ENCODE measurements around the gene APBA2. TPM values are rescaled to one million over a fixed set of nuclear protein-coding genes. Genes with fewer than 3 reads are reported as not detected.

APBA2 gene
- total RNA-seq, 5 donors from 2014 or later (not counting 1 experiment from before 2014, with no cell fraction given), result 78.9 to 118 (median 94.9) TPM

- Mint-ChIP-seq H3K27ac (no peak overlapping the region), H3K4me3 (no peak overlapping the region), H3K4me1 (peaks cover 0 to 4% (median 0%) of the 10 kb centered on the region in 3 donors), H3K36me3 (no peaks in the 10 kb centered on the region), H3K27me3 (peaks cover 3% of the 10 kb centered on the region in 2 donors), H3K9me3 (no peaks in the 10 kb centered on the region)
- Histone ChIP-seq H3K27ac (ENCODE audit: low read length) (no peak overlapping the region), H3K4me3 (ENCODE audit: control insufficient read depth in 1 of 2, extremely low read depth in 1 of 2, low read length in 1 of 2) (no peak overlapping the region), H3K9me3 (no peaks in the 10 kb centered on the region), H3K36me3 (ENCODE audit: control insufficient read depth in 2 of 2, extremely low read depth in 1 of 2, insufficient read depth in 1 of 2, low read length in 1 of 2) (no peaks in the 10 kb centered on the region), H3K27me3 (replicated peaks in 1 of 2; ENCODE audit: control insufficient read depth in 2 of 2, extremely low read depth in 1 of 2, insufficient read depth in 2 of 2, low read length in 1 of 2) (peaks cover 0 to 16% of the 10 kb centered on the region in 2 experiments), H3K4me1 (ENCODE audit: control insufficient read depth in 1 of 2, extremely low read depth in 1 of 2, insufficient read depth in 2 of 2, low read length in 2 of 2) (peaks cover 0 to 7% of the 10 kb centered on the region in 2 experiments)
- DNase-seq, result no peak
- 44% methylated on average over 2 of the region's 6 CpGs for WGBS (ENCODE audit: insufficient coverage)
- CTCF ChIA-PET, result no interaction called here
- POLR2A ChIA-PET, result no interaction called here
- ATAC-seq (replicated peaks in 1 of 4), result no peak
These were observed 244.7 kb downstream of the APBA2 start for GRCh38 chr15:29130476-29130875.

DNA sequence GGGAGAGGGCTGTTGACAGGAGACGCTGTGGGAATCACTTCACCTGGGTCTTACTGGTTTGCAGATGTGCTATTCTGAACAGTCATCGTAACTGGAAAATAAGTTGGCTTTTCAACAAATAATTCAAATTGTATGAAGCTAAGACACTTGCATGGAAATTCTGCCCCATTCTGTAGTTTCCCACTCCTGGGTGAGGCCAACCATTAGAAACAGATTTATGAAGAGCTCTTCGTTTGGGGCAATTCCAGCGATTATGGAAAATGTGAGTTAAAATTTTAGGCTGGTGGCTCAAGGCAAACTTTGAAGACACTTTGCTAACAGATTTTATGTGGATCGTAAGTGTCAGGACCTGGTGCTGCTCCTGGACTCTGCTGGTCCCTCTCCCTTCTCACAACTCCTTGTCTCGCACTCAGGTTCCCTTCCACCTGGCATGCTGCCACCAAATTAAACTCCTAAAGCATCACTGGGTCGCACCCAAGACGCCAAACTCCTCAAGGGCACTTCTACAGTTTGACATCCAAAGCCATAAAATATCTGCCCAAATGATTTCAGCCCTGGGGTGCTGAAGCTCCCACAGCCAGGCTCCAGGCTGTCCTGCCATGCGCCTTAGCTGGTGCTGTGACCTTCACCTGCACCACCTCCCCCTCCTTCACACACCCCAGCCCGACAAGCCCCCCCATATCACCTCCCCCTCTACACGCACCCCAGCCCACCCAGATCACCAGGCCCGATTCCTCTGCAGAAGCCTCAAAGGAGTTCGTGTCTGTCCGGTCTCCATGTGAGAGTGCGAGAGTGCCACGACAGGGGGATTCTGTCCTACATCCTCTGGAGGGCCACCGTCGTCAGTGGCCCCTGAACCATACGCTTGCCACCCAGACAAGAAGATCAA lies 245.4 kb downstream of the APBA2 start:
- Mint-ChIP-seq H3K4me1 (peaks cover 0 to 4% (median 0%) of the 10 kb centered on the region in 3 donors), H3K9me3 (no peaks in the 10 kb centered on the region), H3K27me3 (peaks cover 3% of the 10 kb centered on the region in 2 donors), H3K36me3 (no peaks in the 10 kb centered on the region), H3K4me3 (no peak overlapping the region), H3K27ac (no peak overlapping the region)
- peaks cover 0 to 7% of the 10 kb centered on the region in 2 experiments for H3K4me1 ChIP-seq (ENCODE audit: control insufficient read depth in 1 of 2, extremely low read depth in 1 of 2, insufficient read depth in 2 of 2, low read length in 2 of 2)
- peaks cover 0 to 23% of the 10 kb centered on the region in 2 experiments for H3K27me3 ChIP-seq (replicated peaks in 1 of 2; ENCODE audit: control insufficient read depth in 2 of 2, extremely low read depth in 1 of 2, insufficient read depth in 2 of 2, low read length in 1 of 2)
- no peak for DNase-seq
- ATAC-seq (replicated peaks in 1 of 4), result no peak
- POLR2A ChIA-PET, result no interaction called here
- H3K4me3 ChIP-seq (ENCODE audit: control insufficient read depth in 1 of 2, extremely low read depth in 1 of 2, low read length in 1 of 2), result no peak overlapping the region
- no peaks in the 10 kb centered on the region for H3K36me3 ChIP-seq (ENCODE audit: control insufficient read depth in 2 of 2, extremely low read depth in 1 of 2, insufficient read depth in 1 of 2, low read length in 1 of 2)
- WGBS (ENCODE audit: insufficient coverage), result 67% methylated on average over 13 of the region's 19 CpGs
- no peaks in the 10 kb centered on the region for H3K9me3 ChIP-seq
- H3K27ac ChIP-seq (ENCODE audit: low read length), result no peak overlapping the region
- CTCF ChIA-PET, result no interaction called here

- Mint-ChIP-seq H3K4me1 (peaks cover 0 to 4% (median 0%) of the 10 kb centered on the region in 3 donors), H3K27ac (no peak overlapping the region), H3K4me3 (no peak overlapping the region), H3K36me3 (no peaks in the 10 kb centered on the region), H3K9me3 (no peaks in the 10 kb centered on the region), H3K27me3 (peaks cover 3 to 7% of the 10 kb centered on the region in 2 donors)
- H3K27me3 ChIP-seq (replicated peaks in 1 of 2; ENCODE audit: control insufficient read depth in 2 of 2, extremely low read depth in 1 of 2, insufficient read depth in 2 of 2, low read length in 1 of 2), result peaks cover 0 to 24% of the 10 kb centered on the region in 2 experiments
- 71% methylated on average over 16 of the region's 23 CpGs for WGBS (ENCODE audit: insufficient coverage)
- no peaks in the 10 kb centered on the region for H3K36me3 ChIP-seq (ENCODE audit: control insufficient read depth in 2 of 2, extremely low read depth in 1 of 2, insufficient read depth in 1 of 2, low read length in 1 of 2)
- H3K4me1 ChIP-seq (ENCODE audit: control insufficient read depth in 1 of 2, extremely low read depth in 1 of 2, insufficient read depth in 2 of 2, low read length in 2 of 2), result peaks cover 0 to 7% of the 10 kb centered on the region in 2 experiments
- DNase-seq (no peak), ATAC-seq (replicated peaks in 1 of 4) (no peak)
- ChIA-PET POLR2A (no interaction called here), CTCF (no interaction called here)
- no peak overlapping the region for H3K27ac ChIP-seq (ENCODE audit: low read length)
- H3K9me3 ChIP-seq, result no peaks in the 10 kb centered on the region
- no peak overlapping the region for H3K4me3 ChIP-seq (ENCODE audit: control insufficient read depth in 1 of 2, extremely low read depth in 1 of 2, low read length in 1 of 2)
These were observed 246.2 kb downstream of the APBA2 start for GRCh38 chr15:29131840-29132420.

- Mint-ChIP-seq H3K4me3 (no peak overlapping the region), H3K27ac (no peak overlapping the region), H3K4me1 (peaks cover 0 to 4% (median 0%) of the 10 kb centered on the region in 3 donors), H3K36me3 (no peaks in the 10 kb centered on the region), H3K27me3 (peaks cover 3 to 7% of the 10 kb centered on the region in 2 donors), H3K9me3 (no peaks in the 10 kb centered on the region)
- H3K27ac ChIP-seq (ENCODE audit: low read length), result no peak overlapping the region
- CTCF ChIA-PET, result no interaction called here
- H3K9me3 ChIP-seq, result no peaks in the 10 kb centered on the region
- DNase-seq (no peak), ATAC-seq (replicated peaks in 1 of 4) (no peak)
- POLR2A ChIA-PET, result no interaction called here
- H3K27me3 ChIP-seq (replicated peaks in 1 of 2; ENCODE audit: control insufficient read depth in 2 of 2, extremely low read depth in 1 of 2, insufficient read depth in 2 of 2, low read length in 1 of 2), result peaks cover 0 to 26% of the 10 kb centered on the region in 2 experiments
- no peaks in the 10 kb centered on the region for H3K36me3 ChIP-seq (ENCODE audit: control insufficient read depth in 2 of 2, extremely low read depth in 1 of 2, insufficient read depth in 1 of 2, low read length in 1 of 2)
- peaks cover 0 to 7% of the 10 kb centered on the region in 2 experiments for H3K4me1 ChIP-seq (ENCODE audit: control insufficient read depth in 1 of 2, extremely low read depth in 1 of 2, insufficient read depth in 2 of 2, low read length in 2 of 2)
- 80% methylated on average over 13 of the region's 14 CpGs for WGBS (ENCODE audit: insufficient coverage)
- H3K4me3 ChIP-seq (ENCODE audit: control insufficient read depth in 1 of 2, extremely low read depth in 1 of 2, low read length in 1 of 2), result no peak overlapping the region
These were observed 247.0 kb downstream of the APBA2 start for GRCh38 chr15:29132735-29133181.

DNA sequence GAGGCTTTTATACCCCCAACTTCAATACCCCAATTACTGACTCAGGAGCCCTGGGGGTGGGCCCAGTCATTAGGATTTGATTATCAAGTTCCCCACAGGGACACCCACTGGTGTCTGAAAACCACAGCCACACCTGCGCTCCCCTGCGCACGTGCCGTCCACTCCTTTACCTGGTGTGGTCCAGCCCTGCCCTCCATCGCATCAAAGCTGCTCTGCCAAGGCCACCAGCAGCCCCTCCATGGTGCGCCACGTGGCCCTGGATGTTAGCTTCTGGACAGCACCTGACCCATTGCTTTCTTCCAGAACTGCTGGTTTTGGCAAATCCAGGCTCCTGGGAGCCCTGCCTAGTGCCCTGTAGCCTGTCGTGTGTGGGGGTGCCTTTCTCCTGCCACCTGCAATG lies 247.5 kb downstream of the APBA2 start:
- ChIA-PET CTCF (no interaction called here), POLR2A (no interaction called here)
- WGBS (ENCODE audit: insufficient coverage), result 85% methylated on average over 7 of the region's 8 CpGs
- H3K36me3 ChIP-seq (ENCODE audit: control insufficient read depth in 2 of 2, extremely low read depth in 1 of 2, insufficient read depth in 1 of 2, low read length in 1 of 2), result no peaks in the 10 kb centered on the region
- no peak for DNase-seq
- H3K4me3 Mint-ChIP-seq, result no peak overlapping the region
- H3K4me3 ChIP-seq (ENCODE audit: control insufficient read depth in 1 of 2, extremely low read depth in 1 of 2, low read length in 1 of 2), result no peak overlapping the region
- no peak overlapping the region for H3K27ac ChIP-seq (ENCODE audit: low read length)
- no peaks in the 10 kb centered on the region for H3K9me3 ChIP-seq
- no peaks in the 10 kb centered on the region for H3K9me3 Mint-ChIP-seq
- H3K27me3 Mint-ChIP-seq, result peaks cover 5 to 10% of the 10 kb centered on the region in 2 donors
- peaks cover 0 to 29% of the 10 kb centered on the region in 2 experiments for H3K27me3 ChIP-seq (replicated peaks in 1 of 2; ENCODE audit: control insufficient read depth in 2 of 2, extremely low read depth in 1 of 2, insufficient read depth in 2 of 2, low read length in 1 of 2)
- no peaks in the 10 kb centered on the region for H3K36me3 Mint-ChIP-seq
- peaks cover 0 to 7% of the 10 kb centered on the region in 2 experiments for H3K4me1 ChIP-seq (ENCODE audit: control insufficient read depth in 1 of 2, extremely low read depth in 1 of 2, insufficient read depth in 2 of 2, low read length in 2 of 2)
- H3K4me1 Mint-ChIP-seq, result peaks cover 0 to 4% (median 0%) of the 10 kb centered on the region in 3 donors
- no peak for ATAC-seq (replicated peaks in 1 of 4)
- H3K27ac Mint-ChIP-seq, result no peak overlapping the region

DNA sequence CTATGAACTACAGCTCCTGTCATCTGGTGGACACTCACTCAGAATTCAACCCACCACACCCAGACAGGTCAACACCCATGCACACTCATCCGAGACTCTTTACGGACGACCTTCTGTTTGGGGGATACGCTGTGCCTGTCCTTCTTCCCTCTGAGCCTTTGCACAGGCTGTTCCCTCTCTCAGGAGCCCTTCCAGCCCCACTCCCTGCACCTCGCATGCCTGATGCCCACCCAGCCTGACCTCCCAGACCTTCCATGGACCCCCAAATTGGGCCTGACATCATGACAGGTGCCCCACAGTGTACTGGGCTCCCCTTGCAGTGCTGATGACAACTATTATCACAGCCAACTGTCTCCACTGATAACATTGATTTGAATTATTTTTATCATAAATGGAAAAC lies 248.0 kb downstream of the APBA2 start:
- H3K4me3 ChIP-seq (ENCODE audit: control insufficient read depth in 1 of 2, extremely low read depth in 1 of 2, low read length in 1 of 2), result no peak overlapping the region
- DNase-seq (peak in 1 of 35 experiments; percentile 9), ATAC-seq (replicated peaks in 1 of 4) (no peak)
- no peaks in the 10 kb centered on the region for H3K36me3 ChIP-seq (ENCODE audit: control insufficient read depth in 2 of 2, extremely low read depth in 1 of 2, insufficient read depth in 1 of 2, low read length in 1 of 2)
- H3K4me1 Mint-ChIP-seq, result peaks cover 0 to 4% (median 4%) of the 10 kb centered on the region in 3 donors
- H3K27me3 ChIP-seq (replicated peaks in 1 of 2; ENCODE audit: control insufficient read depth in 2 of 2, extremely low read depth in 1 of 2, insufficient read depth in 2 of 2, low read length in 1 of 2), result peaks cover 0 to 33% of the 10 kb centered on the region in 2 experiments
- no peaks in the 10 kb centered on the region for H3K9me3 ChIP-seq
- peaks cover 0 to 7% of the 10 kb centered on the region in 2 experiments for H3K4me1 ChIP-seq (ENCODE audit: control insufficient read depth in 1 of 2, extremely low read depth in 1 of 2, insufficient read depth in 2 of 2, low read length in 2 of 2)
- H3K27me3 Mint-ChIP-seq, result peaks cover 10 to 14% of the 10 kb centered on the region in 2 donors
- WGBS (ENCODE audit: insufficient coverage), result 92% methylated on average over 5 of the region's 5 CpGs
- CTCF ChIA-PET, result no interaction called here
- H3K4me3 Mint-ChIP-seq, result no peak overlapping the region
- POLR2A ChIA-PET, result no interaction called here
- H3K36me3 Mint-ChIP-seq, result no peaks in the 10 kb centered on the region
- H3K27ac Mint-ChIP-seq, result no peak overlapping the region
- no peaks in the 10 kb centered on the region for H3K9me3 Mint-ChIP-seq
- no peak overlapping the region for H3K27ac ChIP-seq (ENCODE audit: low read length)
